Endodermal cell (in vitro differentiated cells): ENCODE results near the gene VSNL1. TPM values are rescaled to one million over a fixed set of nuclear protein-coding genes. Genes with fewer than 3 reads are reported as not detected.

ENCODE experiments used
- DNase-seq: peaks from one replicate; pipeline ENCODE4 v3.0.0-alpha.2; 2017
- H3K27ac ChIP-seq: 2 replicates; pipeline ENCODE4 v1.5.1; 2013; ENCODE audit warnings: mild to moderate bottlenecking, low read depth, low read length, moderate library complexity
- H3K27me3 ChIP-seq: 2 replicates; pipeline ENCODE4 v1.6.1; 2013; ENCODE audit warnings: mild to moderate bottlenecking, low read length, moderate library complexity; ENCODE audit not compliant: insufficient read depth, control insufficient read depth, poor library complexity, severe bottlenecking
- H3K36me3 ChIP-seq: 2 replicates; pipeline ENCODE4 v1.7.0; 2013; ENCODE audit warnings: mild to moderate bottlenecking, low read length, moderate library complexity; ENCODE audit not compliant: control insufficient read depth, insufficient read depth
- H3K4me1 ChIP-seq: one replicate; pipeline ENCODE4 v1.7.0; 2013; ENCODE audit warnings: low read length; ENCODE audit not compliant: control insufficient read depth, insufficient read depth
- H3K4me3 ChIP-seq: 2 replicates; pipeline ENCODE4 v1.5.1; 2013; ENCODE audit warnings: mild to moderate bottlenecking, low read length, moderate library complexity
- H3K9ac ChIP-seq: 2 replicates; pipeline ENCODE4 v1.6.1; 2013; ENCODE audit warnings: mild to moderate bottlenecking, low read length, moderate library complexity; ENCODE audit not compliant: poor library complexity, severe bottlenecking; ENCODE audit errors: extremely low read depth
- H3K9me3 ChIP-seq: 2 replicates; pipeline ENCODE4 v1.6.1; 2013; ENCODE audit warnings: mild to moderate bottlenecking, low read length, moderate library complexity; ENCODE audit not compliant: control insufficient read depth
- H3K27ac Mint-ChIP-seq: 2 replicates; pipeline ENCODE4 v1.8.0; 2020; ENCODE audit warnings: mixed read lengths
- H3K27me3 Mint-ChIP-seq: 2 replicates; pipeline ENCODE4 v1.8.0; 2021; ENCODE audit warnings: mild to moderate bottlenecking, mixed read lengths; ENCODE audit not compliant: insufficient read depth
- H3K36me3 Mint-ChIP-seq: 2 replicates; pipeline ENCODE4 v1.8.0; 2020; ENCODE audit warnings: low read depth, mixed read lengths
- H3K4me1 Mint-ChIP-seq: 2 replicates; pipeline ENCODE4 v1.8.0; 2020; ENCODE audit warnings: mixed read lengths
- H3K4me3 Mint-ChIP-seq: 2 replicates; pipeline ENCODE4 v1.8.0; 2020; ENCODE audit warnings: mild to moderate bottlenecking, moderate library complexity, mixed read lengths
- H3K9me3 Mint-ChIP-seq: 2 replicates; pipeline ENCODE4 v1.8.0; 2020; ENCODE audit warnings: mild to moderate bottlenecking, mixed read lengths
- CTCF ChIP-seq: fragments of 200-600 bp; sonication (generic); conservative IDR thresholded peaks from 2 replicates; pipeline ENCODE4 v1.5.0; 2021; ENCODE audit warnings: antibody characterized with exemption, mild to moderate bottlenecking
- WGBS, 2 experiments: methylation state at CpG; one replicate each; pipeline versions ENCODE4 v1.1.5 to v1.1.7; 2013; ENCODE audit warnings: missing lambda C conversion rate in 2 of 2, mixed read lengths in 1 of 2; ENCODE audit not compliant: insufficient coverage in 1 of 2, insufficient read length in 1 of 2; 5-methylcytosine and 5-hydroxymethylcytosine counted together
- total RNA-seq, 2 donors: library from RNA; stranded (reverse); fragmentation: NEBNext Ultra II Directional in 1 of 2; extraction: Animal tissue kit (Norgen Biotek cat#: 25700) in 1 of 2; gene quantifications; 2 replicates in 1 of 2; 3 replicates in 1 of 2; pipeline ENCODE4 v1.2.1, GENCODE V29; 2021

Gene VSNL1
- total RNA-seq, 2 donors from 2014 or later, result 1.4 to 3.3 TPM

- no peak overlapping the region for H3K4me3 Mint-ChIP-seq
- WGBS, 2 experiments, result 94 to 100% methylated on average over 1 of the region's 2 CpGs
- DNase-seq, result no peak
- H3K27ac Mint-ChIP-seq, result no peak overlapping the region
- no peaks in the 10 kb centered on the region for H3K27me3 Mint-ChIP-seq
- H3K9me3 Mint-ChIP-seq, result no peaks in the 10 kb centered on the region
- peaks cover 17% of the 10 kb centered on the region for H3K4me1 Mint-ChIP-seq
- no peak overlapping the region for H3K4me3 ChIP-seq
- no peaks in the 10 kb centered on the region for H3K36me3 ChIP-seq
- no peak overlapping the region for H3K27ac ChIP-seq
- H3K4me1 ChIP-seq, result peaks cover 4% of the 10 kb centered on the region
- H3K27me3 ChIP-seq, result no peaks in the 10 kb centered on the region
- H3K36me3 Mint-ChIP-seq, result no peaks in the 10 kb centered on the region
- no peak overlapping the region for H3K9ac ChIP-seq
- no peak for TF ChIP-seq CTCF
- H3K9me3 ChIP-seq, result no peaks in the 10 kb centered on the region
Measured at GRCh38 chr2:17521621-17522020, 18.9 kb upstream of the VSNL1 start.

DNA sequence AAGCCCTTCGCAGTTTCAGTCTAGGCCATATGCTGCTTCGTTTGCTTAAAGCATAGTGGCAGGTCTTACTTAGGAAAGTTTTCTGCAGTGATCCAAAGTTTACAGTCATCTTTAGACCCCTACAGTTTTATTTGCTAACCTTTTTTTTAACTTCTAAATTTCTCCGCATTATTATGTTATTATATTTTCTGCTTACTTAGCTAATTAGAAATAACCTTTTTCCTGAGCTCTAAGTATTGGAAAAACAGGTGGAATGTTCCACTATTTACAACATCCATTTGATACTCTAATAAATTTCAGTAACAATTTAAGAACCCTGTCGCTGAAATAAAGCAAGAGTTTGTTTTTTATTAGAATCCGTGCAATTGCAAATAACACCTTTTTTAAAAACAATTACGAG, 18.2 kb upstream of the VSNL1 start:
- no peak for DNase-seq
- no peak overlapping the region for H3K4me3 Mint-ChIP-seq
- H3K4me3 ChIP-seq, result no peak overlapping the region
- no peak overlapping the region for H3K27ac ChIP-seq
- no peaks in the 10 kb centered on the region for H3K36me3 ChIP-seq
- H3K4me1 ChIP-seq, result peaks cover 4% of the 10 kb centered on the region
- no peaks in the 10 kb centered on the region for H3K9me3 ChIP-seq
- TF ChIP-seq CTCF, result no peak
- no peaks in the 10 kb centered on the region for H3K27me3 Mint-ChIP-seq
- H3K9ac ChIP-seq, result no peak overlapping the region
- H3K9me3 Mint-ChIP-seq, result no peaks in the 10 kb centered on the region
- no peak overlapping the region for H3K27ac Mint-ChIP-seq
- no peaks in the 10 kb centered on the region for H3K36me3 Mint-ChIP-seq
- H3K27me3 ChIP-seq, result no peaks in the 10 kb centered on the region
- WGBS, 2 experiments, result 87% methylated on average over 6 of the region's 6 CpGs; no CpG with 5 or more reads in 1 of the 2 experiments
- H3K4me1 Mint-ChIP-seq, result peaks cover 16% of the 10 kb centered on the region

DNA sequence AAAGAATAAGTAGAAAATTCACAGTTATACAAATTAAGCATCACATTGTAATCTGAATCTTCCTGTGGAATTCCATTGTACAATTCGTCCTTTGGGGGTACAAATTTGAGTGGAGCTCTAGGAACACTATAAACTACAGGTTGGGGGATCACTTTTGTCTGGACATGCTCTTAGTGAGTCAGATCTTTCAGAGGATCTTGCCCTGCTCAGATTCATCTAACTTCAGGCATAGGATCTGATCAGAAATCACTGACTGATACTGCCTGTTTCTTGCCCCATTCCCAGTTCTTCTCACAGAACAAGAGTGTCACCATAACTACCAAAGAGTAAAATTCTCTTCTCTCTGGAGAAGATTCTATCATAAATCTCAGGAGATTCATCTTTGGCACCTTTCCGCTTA, 10.7 kb upstream of the VSNL1 start:
- Histone ChIP-seq H3K4me1 (no peaks in the 10 kb centered on the region), H3K4me3 (no peak overlapping the region), H3K27me3 (no peaks in the 10 kb centered on the region), H3K36me3 (no peaks in the 10 kb centered on the region), H3K9ac (no peak overlapping the region), H3K9me3 (no peaks in the 10 kb centered on the region), H3K27ac (no peak overlapping the region)
- H3K4me3 Mint-ChIP-seq, result no peak overlapping the region
- no peaks in the 10 kb centered on the region for H3K36me3 Mint-ChIP-seq
- WGBS, 2 experiments, result 82 to 100% methylated on average over 1 to 2 of the region's 2 CpGs
- H3K27me3 Mint-ChIP-seq, result no peaks in the 10 kb centered on the region
- H3K27ac Mint-ChIP-seq, result peak overlapping the region; percentile 11
- no peak for TF ChIP-seq CTCF
- no peaks in the 10 kb centered on the region for H3K4me1 Mint-ChIP-seq
- DNase-seq, result no peak
- H3K9me3 Mint-ChIP-seq, result no peaks in the 10 kb centered on the region
